AG09319 (cell line): ENCODE data around the gene LCE1C.

Source experiments
- DNase-seq: peaks from one replicate; pipeline ENCODE4 v3.0.0-alpha.2; 2010; ENCODE audit warnings: low read depth; ENCODE audit errors: extremely low read depth
- TF ChIP-seq, protein P1 (sequence below): IDR thresholded peaks from 2 replicates; pipeline ENCODE4 v1.5.1; 2011; ENCODE audit warnings: low read depth, mild to moderate bottlenecking, inconsistent platforms, low read length, moderate library complexity

LCE1C gene

DNA sequence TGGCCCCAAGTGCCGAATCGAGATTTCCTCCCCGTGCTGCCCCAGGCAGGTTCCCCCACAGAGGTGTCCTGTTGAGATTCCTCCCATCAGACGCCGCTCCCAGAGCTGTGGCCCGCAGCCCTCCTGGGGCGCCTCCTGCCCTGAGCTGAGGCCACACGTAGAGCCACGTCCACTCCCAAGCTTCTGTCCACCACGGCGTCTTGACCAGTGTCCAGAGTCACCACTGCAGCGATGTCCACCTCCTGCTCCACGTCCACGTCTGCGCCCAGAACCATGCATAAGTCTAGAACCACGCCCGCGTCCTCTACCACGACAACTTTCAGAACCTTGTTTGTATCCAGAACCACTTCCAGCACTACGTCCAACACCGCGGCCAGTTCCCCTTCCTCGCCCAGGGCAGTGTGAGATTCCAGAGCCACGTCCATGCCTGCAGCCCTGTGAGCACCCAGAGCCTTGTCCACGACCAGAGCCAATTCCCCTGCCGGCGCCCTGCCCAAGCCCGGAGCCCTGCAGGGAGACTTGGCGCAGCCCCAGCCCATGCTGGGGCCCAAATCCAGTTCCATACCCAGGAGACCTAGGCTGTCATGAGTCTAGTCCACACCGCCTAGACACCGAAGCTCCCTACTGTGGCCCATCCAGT, 45.8 kb downstream of the LCE1C start:
- TF ChIP-seq, protein P1, sequence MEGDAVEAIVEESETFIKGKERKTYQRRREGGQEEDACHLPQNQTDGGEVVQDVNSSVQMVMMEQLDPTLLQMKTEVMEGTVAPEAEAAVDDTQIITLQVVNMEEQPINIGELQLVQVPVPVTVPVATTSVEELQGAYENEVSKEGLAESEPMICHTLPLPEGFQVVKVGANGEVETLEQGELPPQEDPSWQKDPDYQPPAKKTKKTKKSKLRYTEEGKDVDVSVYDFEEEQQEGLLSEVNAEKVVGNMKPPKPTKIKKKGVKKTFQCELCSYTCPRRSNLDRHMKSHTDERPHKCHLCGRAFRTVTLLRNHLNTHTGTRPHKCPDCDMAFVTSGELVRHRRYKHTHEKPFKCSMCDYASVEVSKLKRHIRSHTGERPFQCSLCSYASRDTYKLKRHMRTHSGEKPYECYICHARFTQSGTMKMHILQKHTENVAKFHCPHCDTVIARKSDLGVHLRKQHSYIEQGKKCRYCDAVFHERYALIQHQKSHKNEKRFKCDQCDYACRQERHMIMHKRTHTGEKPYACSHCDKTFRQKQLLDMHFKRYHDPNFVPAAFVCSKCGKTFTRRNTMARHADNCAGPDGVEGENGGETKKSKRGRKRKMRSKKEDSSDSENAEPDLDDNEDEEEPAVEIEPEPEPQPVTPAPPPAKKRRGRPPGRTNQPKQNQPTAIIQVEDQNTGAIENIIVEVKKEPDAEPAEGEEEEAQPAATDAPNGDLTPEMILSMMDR = no peak
- DNase-seq = no peak

DNA sequence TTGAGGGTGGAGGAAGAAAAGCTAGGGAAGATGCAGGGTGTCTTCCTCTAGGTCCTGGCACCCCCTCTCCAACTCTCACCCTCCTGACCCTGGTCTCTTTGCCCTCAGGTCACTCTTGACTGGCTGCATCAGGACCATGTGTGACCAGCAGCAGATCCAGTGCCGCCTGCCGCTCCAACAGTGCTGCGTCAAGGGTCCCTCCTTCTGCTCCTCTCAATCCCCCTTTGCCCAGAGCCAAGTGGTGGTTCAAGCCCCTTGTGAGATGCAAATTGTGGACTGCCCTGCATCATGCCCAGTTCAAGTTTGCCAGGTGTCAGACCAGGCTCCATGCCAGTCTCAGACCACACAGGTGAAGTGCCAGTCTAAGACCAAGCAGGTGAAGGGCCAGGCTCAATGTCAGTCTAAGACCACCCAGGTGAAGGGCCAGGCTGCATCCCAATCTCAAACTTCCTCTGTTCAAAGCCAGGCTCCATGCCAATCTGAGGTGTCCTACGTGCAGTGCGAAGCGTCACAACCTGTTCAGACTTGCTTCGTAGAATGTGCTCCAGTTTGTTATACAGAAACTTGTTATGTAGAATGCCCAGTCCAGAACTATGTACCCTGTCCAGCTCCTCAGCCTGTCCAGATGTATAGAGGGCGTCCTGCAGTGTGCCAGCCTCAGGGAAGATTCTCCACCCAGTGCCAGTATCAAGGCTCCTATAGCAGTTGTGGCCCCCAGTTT, 46.8 kb downstream of the LCE1C start:
- no peak for DNase-seq
- TF ChIP-seq, protein P1 = no peak

DNA sequence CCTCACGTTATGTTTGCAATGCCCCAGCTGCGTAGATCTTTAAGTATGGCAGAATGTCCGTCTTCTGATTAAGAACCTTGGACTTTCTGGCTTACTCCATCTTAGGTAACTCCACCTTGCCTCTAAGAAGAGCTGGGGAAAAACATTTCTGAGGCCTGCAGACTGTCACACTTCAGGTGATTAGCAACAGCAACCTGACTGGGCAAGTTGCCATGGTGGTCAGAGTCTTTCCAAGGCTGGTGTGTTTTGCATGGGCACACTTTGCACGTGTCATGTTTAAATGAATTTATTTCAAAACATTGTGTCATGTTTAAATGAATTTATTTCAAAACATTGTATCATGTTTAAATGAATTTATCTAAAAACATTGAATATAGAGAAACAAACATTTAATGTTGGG, 47.8 kb downstream of the LCE1C start:
- no peak for DNase-seq
- TF ChIP-seq, protein P1 = no peak

DNA sequence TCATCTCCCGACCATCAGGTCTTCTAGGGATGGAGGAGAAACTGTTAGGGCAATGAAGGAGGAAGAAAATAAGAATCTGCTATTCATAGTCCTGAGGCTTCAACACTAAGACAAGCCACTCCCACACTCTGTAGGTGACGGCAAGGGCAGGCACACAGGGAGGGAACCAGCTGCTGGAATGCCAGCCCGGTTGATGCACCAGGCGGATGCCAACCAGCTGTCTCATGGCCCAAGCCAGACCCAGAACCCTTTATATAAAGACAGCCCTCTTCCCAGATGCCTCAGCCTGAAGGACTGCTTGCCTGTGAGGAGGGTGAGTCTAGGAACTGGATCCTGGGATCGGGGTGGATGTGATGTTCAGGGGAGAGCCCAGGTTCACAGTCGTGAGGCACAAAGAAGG, 48.7 kb downstream of the LCE1C start, which contains the start of gene KPRP:
KPRP (plus strand) TSS at position 279 of the 400 bp plus-strand sequence. CDS start 1,564 bp downstream, outside the sequence.
- TF ChIP-seq, protein P1 = no peak
- DNase-seq = no peak

DNA sequence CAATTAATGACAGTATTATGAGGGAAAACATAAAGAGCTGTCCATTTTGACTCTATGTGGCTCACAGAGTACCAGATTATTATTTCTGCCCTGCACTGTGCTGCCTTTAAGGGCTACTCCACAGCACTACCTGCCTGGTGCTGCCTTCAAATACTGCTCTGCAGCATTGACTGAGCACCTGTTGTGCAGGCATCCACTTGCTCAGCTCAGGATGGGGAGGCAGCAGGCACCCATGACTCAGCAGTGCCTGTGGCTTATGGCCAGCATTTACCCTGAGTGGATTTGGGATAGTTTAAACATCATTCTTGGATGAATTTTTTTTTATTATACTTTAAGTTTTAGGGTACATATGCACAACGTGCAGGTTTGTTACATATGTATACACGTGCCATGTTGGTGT, 49.6 kb downstream of the LCE1C start:
- DNase-seq = no peak

More for the DNA sequence above, 49.6 kb downstream of the LCE1C start:
- TF ChIP-seq, protein P1 = no peak
